ENCODE measurements around the gene ACLY. TPM values are rescaled to one million over a fixed set of nuclear protein-coding genes. Genes with fewer than 3 reads are reported as not detected.

Gene ACLY
- total and polyA plus RNA-seq, 10 of the 15 experiments (the other 5 are each of a cell fraction or from before 2014, with no cell fraction given): 32.6 to 224 (median 114) TPM

GRCh38 chr17:41891135-41892020 is 27.4 kb downstream of the ACLY start:
- intact Hi-C loops (cut with micrococcal nuclease; ENCODE audit: unreplicated experiment) (no loop called here), in situ Hi-C loops (cut with MboI) (no loop called here)
- Histone ChIP-seq H3K27me3 (replicated peaks in 1 of 2; ENCODE audit: control insufficient read depth in 2 of 2, insufficient read depth in 2 of 2, low read length in 1 of 2) (no peaks in the 10 kb centered on the region), H3K79me2 (ENCODE audit: control insufficient read depth, insufficient read depth, low read length) (no peaks in the 10 kb centered on the region), H3K27ac (ENCODE audit: control insufficient read depth, insufficient read depth) (no peak overlapping the region), H3K4me3 (no peak overlapping the region), H3K4me1 (ENCODE audit: control insufficient read depth, insufficient read depth, low read length) (no peaks in the 10 kb centered on the region), H3K36me3 (ENCODE audit: control insufficient read depth in 2 of 2, insufficient read depth in 2 of 2, low read length in 1 of 2) (peaks cover 27 to 37% of the 10 kb centered on the region in 2 experiments), H3K4me2 (ENCODE audit: control insufficient read depth, insufficient read depth) (no peak overlapping the region), H2AFZ (ENCODE audit: control insufficient read depth, low read depth, low read length) (no peak overlapping the region), H3K9me3 (replicated peaks; ENCODE audit: control insufficient read depth, insufficient read depth, low read length) (no peaks in the 10 kb centered on the region), H4K20me1 (ENCODE audit: control insufficient read depth, insufficient read depth) (no peaks in the 10 kb centered on the region), H3K9ac (ENCODE audit: control insufficient read depth, insufficient read depth, low read length) (no peak overlapping the region)
- ATAC-seq: no peak
- FAIRE-seq: no peak
- RAD21 ChIA-PET (ENCODE audit: unreplicated experiment): no interaction called here
- CTCF ChIA-PET: interaction anchor here (1.1 kb wide), 1 partner anchor 10 kb away, joined by 3 read pairs; no protein-coding TSS in a partner anchor
- DNase-seq (ENCODE audit: low read depth, low spot score): no peak
- no peak for TF ChIP-seq FOS (IDR thresholded peaks at IDR 0.05; ENCODE audit: borderline replicate concordance, extremely low read depth, insufficient read length)
- no TSS peak for BruUV-seq (replicated peaks)
- SMC1A ChIA-PET (ENCODE audit: uncharacterized antibody, unreplicated experiment): no interaction called here
- 98% methylated on average over 7 of the region's 7 CpGs for WGBS (ENCODE audit: insufficient coverage, insufficient replicate concordance, low lambda C conversion rate, missing lambda C conversion rate)
- POLR2A ChIA-PET: interaction anchor here (0.5 to 0.6 kb wide), 2 partner anchors 10 to 53 kb away, joined by 3 to 6 read pairs; no protein-coding TSS in a partner anchor

- no peak overlapping the region for H3K4me2 ChIP-seq (ENCODE audit: control insufficient read depth, insufficient read depth)
- POLR2A ChIA-PET: no interaction called here
- no peaks in the 10 kb centered on the region for H3K79me2 ChIP-seq (ENCODE audit: control insufficient read depth, insufficient read depth, low read length)
- peaks cover 33 to 42% of the 10 kb centered on the region in 2 experiments for H3K36me3 ChIP-seq (ENCODE audit: control insufficient read depth in 2 of 2, insufficient read depth in 2 of 2, low read length in 1 of 2)
- SMC1A ChIA-PET (ENCODE audit: uncharacterized antibody, unreplicated experiment): no interaction called here
- H3K4me3 ChIP-seq: no peak overlapping the region
- in situ Hi-C loops (cut with MboI) (no loop called here), intact Hi-C loops (cut with micrococcal nuclease; ENCODE audit: unreplicated experiment) (no loop called here)
- ATAC-seq: no peak
- H4K20me1 ChIP-seq (ENCODE audit: control insufficient read depth, insufficient read depth): no peaks in the 10 kb centered on the region
- 97% methylated on average over 6 of the region's 6 CpGs for WGBS (ENCODE audit: insufficient coverage, insufficient replicate concordance, low lambda C conversion rate, missing lambda C conversion rate)
- no peaks in the 10 kb centered on the region for H3K9me3 ChIP-seq (replicated peaks; ENCODE audit: control insufficient read depth, insufficient read depth, low read length)
- no peak for DNase-seq (ENCODE audit: low read depth, low spot score)
- BruUV-seq (replicated peaks): no TSS peak
- CTCF ChIA-PET: interaction anchor here (0.6 kb wide), 1 partner anchor 27 kb away, joined by 3 read pairs; no protein-coding TSS in a partner anchor
- no peak overlapping the region for H3K9ac ChIP-seq (ENCODE audit: control insufficient read depth, insufficient read depth, low read length)
- no peak for FAIRE-seq
- no peak overlapping the region for H2AFZ ChIP-seq (ENCODE audit: control insufficient read depth, low read depth, low read length)
- H3K4me1 ChIP-seq (ENCODE audit: control insufficient read depth, insufficient read depth, low read length): no peaks in the 10 kb centered on the region
- RAD21 ChIA-PET (ENCODE audit: unreplicated experiment): no interaction called here
- H3K27me3 ChIP-seq (replicated peaks in 1 of 2; ENCODE audit: control insufficient read depth in 2 of 2, insufficient read depth in 2 of 2, low read length in 1 of 2): no peaks in the 10 kb centered on the region
- no peak overlapping the region for H3K27ac ChIP-seq (ENCODE audit: control insufficient read depth, insufficient read depth)
- TF ChIP-seq ELK1 (IDR thresholded peaks at IDR 0.05; ENCODE audit: low read depth, low read length): no peak
- TF ChIP-seq TARDBP (IDR thresholded peaks at IDR 0.05; ENCODE audit: borderline replicate concordance): no peak
- no peak for TF ChIP-seq ETV6 (conservative IDR thresholded peaks at IDR 0.05 in 1 of 2, IDR thresholded peaks at IDR 0.05 in 1 of 2; ENCODE audit: borderline replicate concordance in 1 of 2, low read depth in 1 of 2)
- no peak for TF ChIP-seq SMAD1 (IDR thresholded peaks at IDR 0.05; ENCODE audit: low read depth, partially characterized antibody)
- TF ChIP-seq GATAD2B (conservative IDR thresholded peaks at IDR 0.05; ENCODE audit: low read depth): no peak
- TF ChIP-seq SREBF1 (IDR thresholded peaks at IDR 0.05; ENCODE audit: low read length): no peak
- TF ChIP-seq STAT1 (conservative IDR thresholded peaks at IDR 0.05): no peak
- TF ChIP-seq ZNF217 (IDR thresholded peaks at IDR 0.05): no peak
- no peak for TF ChIP-seq SMARCA5 (IDR thresholded peaks at IDR 0.05)
Observed at GRCh38 chr17:41888332-41888965, 30.3 kb downstream of the ACLY start.

Measured in GM12878 (cell line).